Stimulated activated CD8-positive, alpha-beta memory T cell treated with anti-CD3 and anti-CD28 coated beads, Interleukin-4, amount 100 ng/mL, for 1 hour (primary cell): ENCODE results near the gene SLC29A4.

Experiments used
- DNase-seq, 2 donors: peaks; one replicate each; pipeline ENCODE4 v3.0.0-alpha.2; 2020; ENCODE audit warnings: low read depth in 2 of 2, low spot score in 1 of 2

Gene SLC29A4

DNA sequence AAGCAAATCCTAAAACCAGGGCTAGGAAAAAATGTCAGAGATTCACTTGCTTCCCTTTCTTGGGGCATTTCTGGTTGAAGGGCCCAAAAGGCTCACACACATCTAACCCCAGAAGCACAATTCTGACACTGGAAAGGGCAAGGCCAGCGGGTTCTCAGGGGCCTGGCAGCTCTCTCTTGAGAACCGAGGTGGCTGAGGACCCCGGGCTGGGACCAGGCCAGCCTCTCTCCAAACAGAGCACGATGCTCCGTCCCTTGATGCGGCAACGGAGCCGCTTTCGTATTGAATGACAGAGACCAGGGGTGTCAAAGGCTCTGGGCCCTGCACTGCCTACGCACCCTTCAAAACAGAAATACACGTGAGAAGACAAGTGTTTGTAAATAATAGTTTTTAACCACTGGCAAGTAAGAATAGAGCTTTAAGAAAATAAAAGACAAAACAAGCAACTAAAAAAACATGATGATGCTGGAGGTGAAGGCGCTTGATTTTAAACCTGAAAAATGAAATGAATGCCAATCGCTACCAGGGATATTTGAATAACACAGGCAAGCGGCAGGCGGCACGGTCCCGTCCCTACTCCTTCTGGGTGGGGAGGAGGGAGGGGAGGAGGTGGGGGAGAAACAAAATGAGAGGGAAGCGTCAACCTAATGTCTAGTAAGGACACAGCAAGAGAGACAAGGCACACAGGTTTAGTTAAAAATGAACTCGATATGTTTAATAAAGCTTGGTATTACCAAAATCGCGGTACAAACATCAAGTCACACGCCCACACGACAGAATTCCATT, 68.0 kb downstream of the SLC29A4 start:
- no peak for DNase-seq

DNA sequence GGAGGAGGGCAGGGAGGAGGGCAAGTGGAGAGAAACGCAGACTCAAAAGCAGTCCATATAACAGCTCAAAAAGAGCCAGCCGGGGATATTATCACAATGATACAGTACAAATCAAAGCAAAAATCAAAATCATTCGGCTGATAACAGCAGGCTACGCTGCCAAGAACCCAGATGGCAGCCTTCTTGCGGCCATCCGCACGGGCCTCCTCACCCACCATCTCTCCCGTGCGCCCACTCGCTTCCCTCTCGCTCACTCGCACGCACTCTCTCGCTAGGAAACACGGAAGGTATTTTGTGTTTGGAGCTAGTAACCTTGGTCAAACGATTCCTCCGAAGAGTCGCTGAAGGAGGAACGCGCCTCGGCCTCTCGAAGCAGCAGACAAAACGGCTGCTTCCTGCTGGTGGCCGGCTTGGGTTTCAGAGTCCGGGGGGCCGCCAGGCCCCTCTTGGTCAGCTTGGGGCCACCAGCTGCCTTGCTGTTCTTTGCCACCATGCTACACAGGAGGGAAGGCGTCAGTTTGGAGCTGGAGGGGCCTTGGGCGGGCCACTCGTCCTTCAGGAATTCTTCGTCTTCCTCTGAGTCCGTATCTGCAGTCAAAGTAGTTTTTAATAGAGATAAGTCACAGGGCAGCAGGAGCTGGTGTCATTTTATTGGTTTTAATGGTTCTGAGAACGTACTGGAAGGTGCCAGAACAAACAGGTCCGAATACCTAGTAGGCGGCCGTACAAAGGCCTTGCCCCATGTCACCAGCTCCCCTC, 68.9 kb downstream of the SLC29A4 start:
- DNase-seq: no peak

DNA sequence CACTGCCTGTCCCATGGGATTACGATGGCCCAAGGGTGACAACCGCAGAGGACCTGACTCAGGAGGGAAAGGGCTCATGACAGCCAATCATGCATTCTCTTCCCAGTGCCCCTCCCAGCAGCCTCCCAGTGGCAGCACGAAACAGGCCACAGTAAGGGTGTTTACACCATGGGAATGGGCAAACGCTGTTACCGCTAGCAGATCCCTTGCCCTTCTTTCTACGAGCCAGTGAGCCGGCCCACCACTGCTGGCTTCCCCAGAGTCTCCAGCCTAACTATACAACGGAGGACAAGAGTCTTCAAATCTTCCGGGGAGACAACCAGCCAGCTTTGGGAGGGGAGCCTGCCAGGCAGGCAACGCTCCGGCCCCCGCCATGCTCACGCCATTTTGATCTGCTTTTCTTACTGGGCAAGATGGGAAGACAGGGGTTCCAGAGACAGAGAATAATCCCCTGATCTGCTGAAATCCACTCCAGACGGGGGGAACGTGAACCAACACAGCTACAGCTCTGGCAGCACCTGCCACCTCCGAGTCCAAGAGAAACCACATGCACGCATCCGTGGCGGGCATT, 69.8 kb downstream of the SLC29A4 start:
- no peak for DNase-seq

DNA sequence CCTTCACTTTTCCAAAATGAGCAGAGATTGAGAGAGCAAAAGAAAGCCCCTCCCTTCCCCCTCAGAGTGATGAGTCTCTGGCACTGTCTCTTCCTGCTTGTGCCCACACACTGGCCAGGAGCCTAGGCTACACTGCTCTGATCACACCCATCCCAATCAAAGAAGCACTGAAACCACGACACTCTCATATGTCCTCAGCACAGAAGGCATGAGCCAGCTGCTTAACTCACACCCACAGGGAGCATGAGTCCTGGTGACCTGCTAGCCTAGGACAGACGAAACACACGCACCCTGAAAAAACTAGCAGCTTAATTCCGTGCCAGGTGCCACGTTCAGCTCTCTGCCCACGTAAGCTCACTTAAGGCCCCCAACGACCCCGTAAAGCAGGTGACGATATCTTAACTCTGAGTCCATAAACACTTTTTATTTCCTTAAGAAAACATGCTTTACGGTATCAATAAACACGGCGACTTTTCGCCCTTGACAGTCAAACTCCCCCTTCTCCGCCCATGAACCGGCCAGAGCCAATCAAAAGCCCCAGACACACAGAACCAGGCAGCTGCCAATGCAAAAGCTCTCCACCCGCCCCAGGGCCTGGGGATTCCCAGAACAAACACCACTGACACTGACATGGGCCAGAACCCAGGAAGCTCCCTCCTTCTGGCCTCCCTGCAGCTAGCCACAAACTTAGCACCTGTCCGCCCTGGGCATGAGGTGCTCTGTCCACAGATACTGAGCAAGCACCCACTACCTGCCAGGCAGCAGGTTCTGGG, 71.9 kb downstream of the SLC29A4 start:
- no peak for DNase-seq
